Measurements from ENCODE around the gene ZEB1.
A peak's percentile ranks its signal among the peaks of the same experiment; 100 is the strongest.

DNA sequence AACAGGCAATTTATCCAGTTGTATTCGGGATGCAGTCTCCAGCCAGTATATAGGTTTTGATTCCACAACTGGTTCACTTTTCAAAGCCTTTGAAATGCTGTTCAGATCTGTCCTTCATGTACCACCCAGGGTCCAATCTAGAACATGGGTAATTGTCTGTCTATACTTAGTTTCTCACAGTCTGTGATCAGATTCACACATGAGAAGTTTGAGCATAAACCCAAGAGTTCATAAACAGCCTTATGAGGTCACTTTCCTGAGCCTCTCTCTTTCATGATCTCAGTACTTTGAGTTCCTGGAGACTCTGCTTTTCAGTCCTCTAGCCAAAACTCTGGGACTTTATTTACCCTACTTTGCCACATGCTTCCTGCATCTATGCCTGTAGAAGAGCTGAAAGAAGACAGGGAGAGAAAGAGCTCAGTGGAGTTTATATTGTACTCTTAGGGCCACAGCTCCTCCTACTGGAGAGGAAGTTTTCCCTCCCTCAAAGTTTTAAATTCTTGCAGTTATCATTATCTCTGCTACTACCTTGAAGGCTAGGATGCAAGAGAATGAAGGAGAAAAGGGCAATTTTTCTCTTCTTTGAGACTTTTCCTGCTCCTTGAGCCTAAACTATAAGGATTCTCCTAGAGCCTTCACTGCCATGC, 172.0 kb downstream of the ZEB1 start:
- TF ChIP-seq, protein P1, sequence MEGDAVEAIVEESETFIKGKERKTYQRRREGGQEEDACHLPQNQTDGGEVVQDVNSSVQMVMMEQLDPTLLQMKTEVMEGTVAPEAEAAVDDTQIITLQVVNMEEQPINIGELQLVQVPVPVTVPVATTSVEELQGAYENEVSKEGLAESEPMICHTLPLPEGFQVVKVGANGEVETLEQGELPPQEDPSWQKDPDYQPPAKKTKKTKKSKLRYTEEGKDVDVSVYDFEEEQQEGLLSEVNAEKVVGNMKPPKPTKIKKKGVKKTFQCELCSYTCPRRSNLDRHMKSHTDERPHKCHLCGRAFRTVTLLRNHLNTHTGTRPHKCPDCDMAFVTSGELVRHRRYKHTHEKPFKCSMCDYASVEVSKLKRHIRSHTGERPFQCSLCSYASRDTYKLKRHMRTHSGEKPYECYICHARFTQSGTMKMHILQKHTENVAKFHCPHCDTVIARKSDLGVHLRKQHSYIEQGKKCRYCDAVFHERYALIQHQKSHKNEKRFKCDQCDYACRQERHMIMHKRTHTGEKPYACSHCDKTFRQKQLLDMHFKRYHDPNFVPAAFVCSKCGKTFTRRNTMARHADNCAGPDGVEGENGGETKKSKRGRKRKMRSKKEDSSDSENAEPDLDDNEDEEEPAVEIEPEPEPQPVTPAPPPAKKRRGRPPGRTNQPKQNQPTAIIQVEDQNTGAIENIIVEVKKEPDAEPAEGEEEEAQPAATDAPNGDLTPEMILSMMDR (conservative IDR thresholded peaks at IDR 0.05) = peak; percentile 68
- TF ChIP-seq EZH2 (IDR thresholded peaks at IDR 0.05; ENCODE audit: low read depth) = no peak

Data from PC-9 (cell line).